K562 (cell line): Measurements from ENCODE around the gene UTP4. TPM values are rescaled to one million over a fixed set of nuclear protein-coding genes. Genes with fewer than 3 reads are reported as not detected.

Source experiments
- BACH1 ChIP-seq: fragments of 200-800 bp; sonication (Bioruptor generic); IDR thresholded peaks from 2 replicates; pipeline ENCODE4 v1.6.1; 2016; ENCODE audit warnings: missing genetic modification characterization, missing compliant biosample characterization
- C11orf30 ChIP-seq: fragments of 450-650 bp; IDR thresholded peaks from 2 replicates; pipeline ENCODE4 v1.6.1; 2016; ENCODE audit warnings: low read depth, mild to moderate bottlenecking
- CBFA2T2 ChIP-seq: fragments of 450-650 bp; conservative IDR thresholded peaks from 2 replicates; pipeline ENCODE4 v1.6.1; 2017; ENCODE audit warnings: mild to moderate bottlenecking
- CBFA2T3 ChIP-seq: fragments of 450-650 bp; IDR thresholded peaks from 2 replicates; pipeline ENCODE4 v1.6.1; 2017
- CCAR2 ChIP-seq: fragments of 200-400 bp; formaldehyde crosslinking; IDR thresholded peaks from 2 replicates; pipeline ENCODE4 v1.6.1; 2017; ENCODE audit warnings: mild to moderate bottlenecking, low read depth, low read length
- CTBP1 ChIP-seq: fragments of 450-650 bp; IDR thresholded peaks from 2 replicates; pipeline ENCODE4 v1.6.1; 2016; ENCODE audit warnings: borderline replicate concordance
- DDX20 ChIP-seq: fragments of 450-650 bp; IDR thresholded peaks from 2 replicates; pipeline ENCODE4 v1.6.1; 2016; ENCODE audit warnings: missing genetic modification characterization, low read depth, mild to moderate bottlenecking, missing compliant biosample characterization, moderate library complexity
- EP400 ChIP-seq: fragments of 450-650 bp; IDR thresholded peaks from 2 replicates; pipeline ENCODE4 v1.6.1; 2017; ENCODE audit warnings: antibody characterized with exemption, mild to moderate bottlenecking, moderate library complexity
- LARP7 ChIP-seq: fragments of 450-650 bp; IDR thresholded peaks from 2 replicates; pipeline ENCODE4 v1.6.1; 2016
- MAFF ChIP-seq: IDR thresholded peaks from 2 replicates; pipeline ENCODE4 v1.6.1; 2012; ENCODE audit warnings: low read length, improper control_type of control experiment
- MCM2 ChIP-seq: fragments of 450-650 bp; IDR thresholded peaks from 2 replicates; pipeline ENCODE4 v1.6.1; 2017; ENCODE audit warnings: low read depth, mild to moderate bottlenecking
- NCOA4 ChIP-seq: fragments of 450-650 bp; IDR thresholded peaks from 2 replicates; pipeline ENCODE4 v1.6.1; 2018; ENCODE audit warnings: mild to moderate bottlenecking; ENCODE audit not compliant: partially characterized antibody
- NR2C2 ChIP-seq, 2 experiments: fragments of 200-800 bp in 1 of 2; sonication (Bioruptor generic) in 1 of 2; sonication (generic) in 1 of 2; formaldehyde crosslinking in 1 of 2; IDR thresholded peaks; 2 replicates each; pipeline versions ENCODE4 v1.6.1 to v1.8.0; 2016 to 2022; ENCODE audit warnings: mild to moderate bottlenecking in 1 of 2, missing compliant biosample characterization in 1 of 2, missing genetic modification characterization in 1 of 2, missing genetic modification reagents in 1 of 2
- PHTF2 ChIP-seq: fragments of 250-450 bp; sonication (Bioruptor Pico); IDR thresholded peaks from 2 replicates; pipeline ENCODE4 v1.5.0; 2021; ENCODE audit warnings: mild to moderate bottlenecking
- POLR2AphosphoS5 ChIP-seq: IDR thresholded peaks from 2 replicates; pipeline ENCODE4 v1.6.1; 2011; ENCODE audit warnings: mild to moderate bottlenecking, low read depth, low read length, moderate library complexity; ENCODE audit not compliant: control insufficient read depth, insufficient read depth
- RBBP5 ChIP-seq: fragments of 200-600 bp; sonication (generic); IDR thresholded peaks from 2 replicates; pipeline ENCODE4 v1.6.1; 2012; ENCODE audit warnings: borderline replicate concordance, mild to moderate bottlenecking, low read length, control low read depth, inconsistent platforms; ENCODE audit not compliant: insufficient read depth, poor library complexity, severe bottlenecking
- RUNX1 ChIP-seq: sonication (generic); IDR thresholded peaks from 2 replicates; pipeline ENCODE4 v1.6.1; 2016; ENCODE audit warnings: antibody characterized with exemption, low read depth
- SREBF1 ChIP-seq: fragments of 150-350 bp; IDR thresholded peaks from 2 replicates; pipeline ENCODE4 v1.6.1; 2014; ENCODE audit warnings: antibody characterized with exemption, low read depth, low read length, borderline replicate concordance
- SUPT5H ChIP-seq: fragments of 450-650 bp; IDR thresholded peaks from 2 replicates; pipeline ENCODE4 v1.6.1; 2016
- ZC3H11A ChIP-seq: IDR thresholded peaks from 2 replicates; pipeline ENCODE4 v1.6.1; 2012; ENCODE audit warnings: low read depth, low read length, improper control_type of control experiment
- ZFPM2 ChIP-seq: fragments of 250-450 bp; sonication (Bioruptor Pico); IDR thresholded peaks from 2 replicates; pipeline ENCODE4 v1.5.1; 2022; ENCODE audit warnings: mild to moderate bottlenecking
- ZNF561 ChIP-seq: fragments of 450-650 bp; formaldehyde crosslinking; conservative IDR thresholded peaks from 2 replicates; pipeline ENCODE4 v1.4.0; 2020; ENCODE audit warnings: mild to moderate bottlenecking, moderate library complexity
- ZNF589 ChIP-seq: fragments of 200-800 bp; sonication (Bioruptor generic); IDR thresholded peaks from 2 replicates; pipeline ENCODE4 v1.6.1; 2016; ENCODE audit warnings: low read depth, missing genetic modification characterization, missing compliant biosample characterization
- ZNF778 ChIP-seq: fragments of 450-650 bp; formaldehyde crosslinking; IDR thresholded peaks from 2 replicates; pipeline ENCODE4 v1.4.0; 2020; ENCODE audit warnings: mild to moderate bottlenecking, moderate library complexity
- polyA plus RNA-seq, 8 experiments: library from polyadenylated mRNA; depleted of rRNA in 4 of 8; stranded (reverse) in 5 of 8; unstranded in 3 of 8; fragments of >200 nt; fragmentation: Nextera tagmentation in 2 of 8; fragmentation: Illumina TruSeq in 1 of 8; extraction: Ambion mirVana in 2 of 8; extraction: Trizol in 1 of 8; gene quantifications; 2 replicates each; pipeline versions ENCODE4 v1.2.1 to v1.2.3, GENCODE V29; 2011 to 2014; ENCODE audit warnings: inconsistent platforms in 1 of 8, missing spikeins in 1 of 8
- total RNA-seq, 7 experiments: library from RNA; depleted of rRNA in 6 of 7; stranded (reverse); fragments of >200 nt in 6 of 7; fragmentation: Illumina TruSeq in 2 of 7; extraction: Trizol in 2 of 7; gene quantifications; 2 replicates each; pipeline versions ENCODE4 v1.2.1 to v1.2.3, GENCODE V29; 2011 to 2021; ENCODE audit warnings: low replicate concordance in 1 of 7
- TF ChIP-seq, protein P1 (sequence below): sonication (generic); formaldehyde crosslinking; IDR thresholded peaks from 2 replicates; pipeline ENCODE4 v1.8.1; 2022; ENCODE audit warnings: missing genetic modification reagents
- TF ChIP-seq, protein P2 (sequence below): fragments of 450-650 bp; conservative IDR thresholded peaks from 2 replicates; pipeline ENCODE4 v1.6.1; 2016; ENCODE audit warnings: missing genetic modification characterization, low read depth, mild to moderate bottlenecking, missing compliant biosample characterization, moderate library complexity
- TF ChIP-seq, protein P3 (sequence below): sonication (generic); formaldehyde crosslinking; IDR thresholded peaks from 2 replicates; pipeline ENCODE4 v1.8.0; 2023; ENCODE audit warnings: mild to moderate bottlenecking, missing genetic modification reagents

UTP4 gene
- total and polyA plus RNA-seq, 9 of the 15 experiments (the other 6 are each of a cell fraction or from before 2014, with no cell fraction given), result 46.1 to 203 (median 145) TPM

DNA sequence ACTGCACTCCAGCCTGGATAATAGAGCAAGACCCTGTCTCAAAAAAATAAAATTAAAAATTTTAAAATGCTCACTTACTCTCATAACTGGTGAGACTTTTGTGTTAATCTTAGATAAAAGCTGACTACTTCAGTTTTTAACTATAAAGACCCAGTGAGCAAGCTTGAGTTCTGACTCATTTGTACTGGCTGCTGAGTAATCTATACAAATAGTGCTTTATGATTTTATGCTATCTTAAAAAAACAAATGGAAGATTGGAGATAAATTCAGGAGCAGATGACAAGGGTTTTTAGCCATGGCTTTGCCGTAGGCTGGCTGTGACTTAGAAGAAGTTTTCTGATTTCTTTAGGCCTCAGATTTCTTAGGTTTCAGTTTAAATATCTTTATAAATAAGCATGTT lies 85.0 kb downstream of the UTP4 start (continued):
- TF ChIP-seq, protein P1, sequence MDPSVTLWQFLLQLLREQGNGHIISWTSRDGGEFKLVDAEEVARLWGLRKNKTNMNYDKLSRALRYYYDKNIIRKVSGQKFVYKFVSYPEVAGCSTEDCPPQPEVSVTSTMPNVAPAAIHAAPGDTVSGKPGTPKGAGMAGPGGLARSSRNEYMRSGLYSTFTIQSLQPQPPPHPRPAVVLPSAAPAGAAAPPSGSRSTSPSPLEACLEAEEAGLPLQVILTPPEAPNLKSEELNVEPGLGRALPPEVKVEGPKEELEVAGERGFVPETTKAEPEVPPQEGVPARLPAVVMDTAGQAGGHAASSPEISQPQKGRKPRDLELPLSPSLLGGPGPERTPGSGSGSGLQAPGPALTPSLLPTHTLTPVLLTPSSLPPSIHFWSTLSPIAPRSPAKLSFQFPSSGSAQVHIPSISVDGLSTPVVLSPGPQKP (CRISPR knock-in tag), result no peak
- TF ChIP-seq POLR2AphosphoS5 (no peak), C11orf30 (peak; percentile 75; the same call in 1 of the 2 replicates), SUPT5H (no peak), ZNF778 (CRISPR knock-in tag) (no peak), ZC3H11A (no peak), MCM2 (no peak), CTBP1 (no peak), EP400 (no peak), RUNX1 (no peak), ZNF561 (CRISPR knock-in tag) (no peak), ZFPM2 (CRISPR knock-in tag) (no peak), ZNF589 (CRISPR knock-in tag) (no peak), SREBF1 (no peak), NR2C2 (CRISPR knock-in tag; IDR thresholded peaks at IDR 0.05) (no peak), NR2C2 (tag; IDR thresholded peaks at IDR 0.05) (no peak), MAFF (peak; percentile 32; the same call in 1 of the 2 replicates), CBFA2T2 (peak; percentile 68), CBFA2T3 (peak; percentile 78), RBBP5 (no peak), LARP7 (no peak), BACH1 (tag) (no peak), NCOA4 (no peak), DDX20 (tag) (no peak), PHTF2 (no peak), CCAR2 (no peak)
- TF ChIP-seq, protein P2, sequence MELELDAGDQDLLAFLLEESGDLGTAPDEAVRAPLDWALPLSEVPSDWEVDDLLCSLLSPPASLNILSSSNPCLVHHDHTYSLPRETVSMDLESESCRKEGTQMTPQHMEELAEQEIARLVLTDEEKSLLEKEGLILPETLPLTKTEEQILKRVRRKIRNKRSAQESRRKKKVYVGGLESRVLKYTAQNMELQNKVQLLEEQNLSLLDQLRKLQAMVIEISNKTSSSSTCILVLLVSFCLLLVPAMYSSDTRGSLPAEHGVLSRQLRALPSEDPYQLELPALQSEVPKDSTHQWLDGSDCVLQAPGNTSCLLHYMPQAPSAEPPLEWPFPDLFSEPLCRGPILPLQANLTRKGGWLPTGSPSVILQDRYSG, result no peak
- TF ChIP-seq, protein P3, sequence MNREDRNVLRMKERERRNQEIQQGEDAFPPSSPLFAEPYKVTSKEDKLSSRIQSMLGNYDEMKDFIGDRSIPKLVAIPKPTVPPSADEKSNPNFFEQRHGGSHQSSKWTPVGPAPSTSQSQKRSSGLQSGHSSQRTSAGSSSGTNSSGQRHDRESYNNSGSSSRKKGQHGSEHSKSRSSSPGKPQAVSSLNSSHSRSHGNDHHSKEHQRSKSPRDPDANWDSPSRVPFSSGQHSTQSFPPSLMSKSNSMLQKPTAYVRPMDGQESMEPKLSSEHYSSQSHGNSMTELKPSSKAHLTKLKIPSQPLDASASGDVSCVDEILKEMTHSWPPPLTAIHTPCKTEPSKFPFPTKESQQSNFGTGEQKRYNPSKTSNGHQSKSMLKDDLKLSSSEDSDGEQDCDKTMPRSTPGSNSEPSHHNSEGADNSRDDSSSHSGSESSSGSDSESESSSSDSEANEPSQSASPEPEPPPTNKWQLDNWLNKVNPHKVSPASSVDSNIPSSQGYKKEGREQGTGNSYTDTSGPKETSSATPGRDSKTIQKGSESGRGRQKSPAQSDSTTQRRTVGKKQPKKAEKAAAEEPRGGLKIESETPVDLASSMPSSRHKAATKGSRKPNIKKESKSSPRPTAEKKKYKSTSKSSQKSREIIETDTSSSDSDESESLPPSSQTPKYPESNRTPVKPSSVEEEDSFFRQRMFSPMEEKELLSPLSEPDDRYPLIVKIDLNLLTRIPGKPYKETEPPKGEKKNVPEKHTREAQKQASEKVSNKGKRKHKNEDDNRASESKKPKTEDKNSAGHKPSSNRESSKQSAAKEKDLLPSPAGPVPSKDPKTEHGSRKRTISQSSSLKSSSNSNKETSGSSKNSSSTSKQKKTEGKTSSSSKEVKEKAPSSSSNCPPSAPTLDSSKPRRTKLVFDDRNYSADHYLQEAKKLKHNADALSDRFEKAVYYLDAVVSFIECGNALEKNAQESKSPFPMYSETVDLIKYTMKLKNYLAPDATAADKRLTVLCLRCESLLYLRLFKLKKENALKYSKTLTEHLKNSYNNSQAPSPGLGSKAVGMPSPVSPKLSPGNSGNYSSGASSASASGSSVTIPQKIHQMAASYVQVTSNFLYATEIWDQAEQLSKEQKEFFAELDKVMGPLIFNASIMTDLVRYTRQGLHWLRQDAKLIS (CRISPR knock-in tag), result no peak
